ENCODE data around the gene MED13. TPM values are rescaled to one million over a fixed set of nuclear protein-coding genes. Genes with fewer than 3 reads are reported as not detected.

The MED13 gene
- total and polyA plus RNA-seq, 2 experiments from 2014 or later, result 4.6 to 51.6 TPM

DNA sequence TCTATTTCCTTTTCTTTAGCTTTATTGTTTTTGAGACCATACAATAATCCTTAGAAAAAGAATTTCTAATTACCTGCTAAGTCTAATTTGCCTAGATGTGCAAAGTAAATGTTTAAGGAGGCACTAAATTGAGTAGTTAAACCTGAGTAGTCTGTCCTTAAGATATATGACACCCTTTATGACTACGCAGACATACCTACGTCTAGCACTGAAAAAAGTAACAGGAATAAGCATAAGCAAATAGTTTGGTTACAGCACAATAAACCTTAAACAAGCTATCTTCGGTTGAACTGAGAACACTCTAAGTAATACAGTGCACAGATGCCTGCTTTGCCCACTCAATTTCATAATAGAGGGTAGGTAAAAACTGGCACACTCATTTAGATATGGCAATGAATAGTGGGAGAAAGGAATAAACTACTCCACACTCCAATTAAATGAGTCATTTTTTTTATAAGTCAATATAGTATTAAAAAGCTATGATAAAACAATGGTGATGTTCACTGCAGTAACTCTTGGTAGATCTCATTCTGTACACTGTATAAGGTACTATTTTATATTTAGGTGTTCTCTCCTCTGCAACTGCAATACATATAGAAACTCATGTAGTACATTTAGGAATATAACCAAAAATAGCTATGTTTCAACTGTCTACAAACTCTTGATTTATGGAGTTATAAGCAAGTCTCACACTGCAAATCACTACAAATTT, 117.6 kb downstream of the MED13 start:
- no peaks in the 10 kb centered on the region for H3K27me3 ChIP-seq (replicated peaks; ENCODE audit: insufficient read depth)
- WGBS, 2 experiments (ENCODE audit: low coverage in 1 of 2, low lambda C conversion rate in 2 of 2, missing lambda C conversion rate in 2 of 2), result 88 to 89% methylated on average over 3 of the region's 3 CpGs
- H3K36me3 ChIP-seq (ENCODE audit: low read depth), result peaks cover 86% of the 10 kb centered on the region
- H3K4me3 ChIP-seq, result no peak overlapping the region
- no peaks in the 10 kb centered on the region for H3K79me2 ChIP-seq (ENCODE audit: insufficient read depth)
- no peaks in the 10 kb centered on the region for H3K4me1 ChIP-seq (ENCODE audit: insufficient read depth)
- no peak for DNase-seq
- in situ Hi-C loops (cut with MboI), result no loop called here
- no peak for TF ChIP-seq EZH2phosphoT487 (IDR thresholded peaks at IDR 0.05; ENCODE audit: insufficient read depth, low read depth)
- TF ChIP-seq EZH2 (IDR thresholded peaks at IDR 0.05; ENCODE audit: insufficient read depth, poor library complexity, severe bottlenecking), result no peak
- H3K9me2 ChIP-seq (ENCODE audit: insufficient read depth), result no peaks in the 10 kb centered on the region
- no peaks in the 10 kb centered on the region for H3K9me3 ChIP-seq (ENCODE audit: low read depth)
- H3K9ac ChIP-seq, result no peak overlapping the region
- H4K20me1 ChIP-seq (ENCODE audit: insufficient read depth), result no peaks in the 10 kb centered on the region
- H3K27ac ChIP-seq, result no peak overlapping the region
- H2AFZ ChIP-seq, result no peak overlapping the region
- H3K4me2 ChIP-seq (ENCODE audit: unreplicated experiment), result no peak overlapping the region
- 0 out of 2 replicates have a peak, but pooled peaks cover 6% of the 10 kb centered on the region for H3F3A ChIP-seq (ENCODE audit: insufficient read depth)

DNA sequence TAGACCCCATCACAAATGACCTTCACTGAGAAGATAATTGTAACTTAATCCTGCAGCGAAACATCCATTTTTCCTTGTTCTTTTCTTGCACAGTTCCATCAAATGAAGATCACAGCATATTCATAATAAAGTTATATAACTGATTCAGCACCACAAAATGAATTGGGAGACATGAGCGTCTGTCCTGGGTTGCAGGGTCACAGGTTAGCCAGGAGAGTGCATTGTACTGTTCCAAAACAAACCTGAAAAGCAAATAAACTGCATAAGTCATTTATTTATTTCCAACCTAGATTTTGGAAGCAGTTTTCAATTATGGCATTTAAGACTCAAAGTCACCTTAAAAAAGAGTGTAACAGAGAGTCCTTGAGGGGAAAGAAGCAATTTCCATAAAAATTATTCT, 118.7 kb downstream of the MED13 start:
- no peaks in the 10 kb centered on the region for H4K20me1 ChIP-seq (ENCODE audit: insufficient read depth)
- no peak for TF ChIP-seq EZH2phosphoT487 (IDR thresholded peaks at IDR 0.05; ENCODE audit: insufficient read depth, low read depth)
- TF ChIP-seq EZH2 (IDR thresholded peaks at IDR 0.05; ENCODE audit: insufficient read depth, poor library complexity, severe bottlenecking), result no peak
- 95 to 97% methylated on average over 2 of the region's 2 CpGs for WGBS, 2 experiments (ENCODE audit: low coverage in 1 of 2, low lambda C conversion rate in 2 of 2, missing lambda C conversion rate in 2 of 2)
- no peaks in the 10 kb centered on the region for H3K9me3 ChIP-seq (ENCODE audit: low read depth)
- no peak for DNase-seq
- H3K79me2 ChIP-seq (ENCODE audit: insufficient read depth), result no peaks in the 10 kb centered on the region
- peaks cover 76% of the 10 kb centered on the region for H3K36me3 ChIP-seq (ENCODE audit: low read depth)
- H3K9me2 ChIP-seq (ENCODE audit: insufficient read depth), result no peaks in the 10 kb centered on the region
- in situ Hi-C loops (cut with MboI), result no loop called here
- H3K27ac ChIP-seq, result no peak overlapping the region
- H3K4me1 ChIP-seq (ENCODE audit: insufficient read depth), result no peaks in the 10 kb centered on the region
- H3K4me2 ChIP-seq (ENCODE audit: unreplicated experiment), result no peak overlapping the region
- no peak overlapping the region for H3K9ac ChIP-seq
- 0 out of 2 replicates have a peak, but pooled peaks cover 6% of the 10 kb centered on the region for H3F3A ChIP-seq (ENCODE audit: insufficient read depth)
- no peaks in the 10 kb centered on the region for H3K27me3 ChIP-seq (replicated peaks; ENCODE audit: insufficient read depth)
- no peak overlapping the region for H3K4me3 ChIP-seq
- no peak overlapping the region for H2AFZ ChIP-seq

DNA sequence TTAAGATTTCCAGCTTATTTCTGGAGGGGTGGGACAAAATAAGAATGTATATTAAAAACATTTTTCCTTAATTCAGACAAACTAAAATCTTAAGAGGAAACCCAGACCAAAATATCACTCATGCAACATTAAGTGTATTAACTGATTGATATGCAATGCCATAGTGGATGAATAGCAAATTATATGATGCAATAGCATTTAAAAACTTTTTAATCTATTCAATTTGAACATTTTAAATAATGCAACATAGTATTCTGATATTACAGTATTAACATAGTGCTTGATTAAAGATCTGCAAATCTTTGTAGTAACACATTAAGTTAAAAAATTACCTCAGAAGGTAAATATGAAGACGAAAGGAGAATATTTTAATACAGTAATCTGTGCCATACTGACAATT, 122.0 kb downstream of the MED13 start:
- 0 out of 2 replicates have a peak, but pooled peaks cover 6% of the 10 kb centered on the region for H3F3A ChIP-seq (ENCODE audit: insufficient read depth)
- no peaks in the 10 kb centered on the region for H3K27me3 ChIP-seq (replicated peaks; ENCODE audit: insufficient read depth)
- TF ChIP-seq EZH2 (IDR thresholded peaks at IDR 0.05; ENCODE audit: insufficient read depth, poor library complexity, severe bottlenecking) (no peak), EZH2phosphoT487 (IDR thresholded peaks at IDR 0.05; ENCODE audit: insufficient read depth, low read depth) (no peak)
- peaks cover 57% of the 10 kb centered on the region for H3K36me3 ChIP-seq (ENCODE audit: low read depth)
- no peaks in the 10 kb centered on the region for H3K9me2 ChIP-seq (ENCODE audit: insufficient read depth)
- H3K4me3 ChIP-seq, result no peak overlapping the region
- no peak overlapping the region for H2AFZ ChIP-seq
- 100% methylated on average over 1 of the region's 1 CpG for whole genome bisulfite sequencing, 2 experiments (ENCODE audit: low coverage in 1 of 2, low lambda C conversion rate in 2 of 2, missing lambda C conversion rate in 2 of 2)
- H3K9ac ChIP-seq, result no peak overlapping the region
- H3K79me2 ChIP-seq (ENCODE audit: insufficient read depth), result no peaks in the 10 kb centered on the region
- no peaks in the 10 kb centered on the region for H4K20me1 ChIP-seq (ENCODE audit: insufficient read depth)
- DNase-seq, result no peak
- in situ Hi-C loops (cut with MboI), result no loop called here
- H3K4me1 ChIP-seq (ENCODE audit: insufficient read depth), result no peaks in the 10 kb centered on the region
- no peaks in the 10 kb centered on the region for H3K9me3 ChIP-seq (ENCODE audit: low read depth)
- no peak overlapping the region for H3K4me2 ChIP-seq (ENCODE audit: unreplicated experiment)
- no peak overlapping the region for H3K27ac ChIP-seq

DNA sequence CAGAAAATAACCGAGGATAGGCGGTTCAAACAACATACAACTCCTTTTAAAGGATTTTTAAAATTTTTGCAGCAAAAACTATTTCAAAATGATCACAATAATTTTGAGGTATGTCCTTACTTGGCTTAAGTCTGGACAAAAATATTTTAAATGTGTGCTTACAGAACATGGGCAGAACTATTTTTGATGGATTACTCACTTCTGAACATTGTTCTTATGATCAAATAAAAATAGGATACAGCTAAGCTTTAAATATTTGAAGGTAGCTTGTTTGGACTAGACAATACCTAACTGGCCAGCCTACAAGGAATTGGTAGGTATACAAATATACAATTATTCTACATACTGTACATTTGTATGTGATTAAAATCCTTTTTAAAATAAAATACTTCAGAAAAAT, 123.0 kb downstream of the MED13 start:
- Histone ChIP-seq H4K20me1 (ENCODE audit: insufficient read depth) (no peaks in the 10 kb centered on the region), H3K9me3 (ENCODE audit: low read depth) (no peaks in the 10 kb centered on the region), H3F3A (ENCODE audit: insufficient read depth) (0 out of 2 replicates have a peak, but pooled peaks cover 6% of the 10 kb centered on the region), H3K36me3 (ENCODE audit: low read depth) (peaks cover 47% of the 10 kb centered on the region), H3K9me2 (ENCODE audit: insufficient read depth) (no peaks in the 10 kb centered on the region), H2AFZ (no peak overlapping the region), H3K27me3 (replicated peaks; ENCODE audit: insufficient read depth) (no peaks in the 10 kb centered on the region), H3K9ac (no peak overlapping the region), H3K79me2 (ENCODE audit: insufficient read depth) (no peaks in the 10 kb centered on the region), H3K27ac (no peak overlapping the region), H3K4me3 (no peak overlapping the region), H3K4me1 (ENCODE audit: insufficient read depth) (no peaks in the 10 kb centered on the region), H3K4me2 (ENCODE audit: unreplicated experiment) (no peak overlapping the region)
- TF ChIP-seq EZH2 (IDR thresholded peaks at IDR 0.05; ENCODE audit: insufficient read depth, poor library complexity, severe bottlenecking) (no peak), EZH2phosphoT487 (IDR thresholded peaks at IDR 0.05; ENCODE audit: insufficient read depth, low read depth) (no peak)
- no peak for DNase-seq
- WGBS, 2 experiments (ENCODE audit: low coverage in 1 of 2, low lambda C conversion rate in 2 of 2, missing lambda C conversion rate in 2 of 2), result 98 to 100% methylated on average over 2 of the region's 2 CpGs
- in situ Hi-C loops (cut with MboI), result no loop called here
